Fibroblast of the aortic adventitia (primary cell): ENCODE measurements around the gene TRAPPC6A. TPM values are rescaled to one million over a fixed set of nuclear protein-coding genes. Genes with fewer than 3 reads are reported as not detected.

Experiments
- DNase-seq: peaks from one replicate; pipeline ENCODE4 v3.0.0-alpha.2; 2010; ENCODE audit warnings: low read depth
- H3K4me3 ChIP-seq: 2 replicates; pipeline ENCODE4 v1.5.1; 2011; ENCODE audit warnings: low read depth, mild to moderate bottlenecking, control low read depth, low read length, moderate library complexity
- total RNA-seq: library from RNA; depleted of rRNA; stranded (reverse); fragments of >200 nt; gene quantifications from 2 replicates; pipeline ENCODE4 v1.2.3, GENCODE V29; 2012; ENCODE audit warnings: low replicate concordance
- TF ChIP-seq, protein P1 (sequence below): IDR thresholded peaks from 2 replicates; pipeline ENCODE4 v1.5.1; 2011; ENCODE audit warnings: mild to moderate bottlenecking, low read length, control low read depth, inconsistent platforms; ENCODE audit not compliant: insufficient read depth

TRAPPC6A gene
- total RNA-seq, 1 donor = 6.9 TPM

DNA sequence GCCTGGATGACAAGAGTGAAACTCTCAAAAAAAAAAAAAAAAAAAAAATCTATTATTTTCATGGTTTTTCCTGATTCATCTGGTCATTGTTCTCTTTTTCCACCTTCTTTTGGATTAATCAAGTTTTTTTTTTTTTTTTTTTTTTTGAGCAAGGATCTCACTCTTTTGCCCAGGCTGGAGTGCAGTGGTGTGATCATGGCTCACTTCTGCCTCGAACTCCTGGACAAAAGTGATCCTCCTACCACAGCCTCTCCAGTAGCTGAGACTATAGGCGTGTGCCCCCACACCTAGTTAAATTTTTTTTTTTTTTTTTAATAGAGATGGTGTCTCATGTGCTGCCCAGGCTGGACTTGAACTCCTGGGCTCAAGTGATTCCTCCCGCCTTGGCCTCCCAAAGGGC lies 28.3 kb upstream of the TRAPPC6A start:
- TF ChIP-seq, protein P1, sequence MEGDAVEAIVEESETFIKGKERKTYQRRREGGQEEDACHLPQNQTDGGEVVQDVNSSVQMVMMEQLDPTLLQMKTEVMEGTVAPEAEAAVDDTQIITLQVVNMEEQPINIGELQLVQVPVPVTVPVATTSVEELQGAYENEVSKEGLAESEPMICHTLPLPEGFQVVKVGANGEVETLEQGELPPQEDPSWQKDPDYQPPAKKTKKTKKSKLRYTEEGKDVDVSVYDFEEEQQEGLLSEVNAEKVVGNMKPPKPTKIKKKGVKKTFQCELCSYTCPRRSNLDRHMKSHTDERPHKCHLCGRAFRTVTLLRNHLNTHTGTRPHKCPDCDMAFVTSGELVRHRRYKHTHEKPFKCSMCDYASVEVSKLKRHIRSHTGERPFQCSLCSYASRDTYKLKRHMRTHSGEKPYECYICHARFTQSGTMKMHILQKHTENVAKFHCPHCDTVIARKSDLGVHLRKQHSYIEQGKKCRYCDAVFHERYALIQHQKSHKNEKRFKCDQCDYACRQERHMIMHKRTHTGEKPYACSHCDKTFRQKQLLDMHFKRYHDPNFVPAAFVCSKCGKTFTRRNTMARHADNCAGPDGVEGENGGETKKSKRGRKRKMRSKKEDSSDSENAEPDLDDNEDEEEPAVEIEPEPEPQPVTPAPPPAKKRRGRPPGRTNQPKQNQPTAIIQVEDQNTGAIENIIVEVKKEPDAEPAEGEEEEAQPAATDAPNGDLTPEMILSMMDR = no peak

DNA sequence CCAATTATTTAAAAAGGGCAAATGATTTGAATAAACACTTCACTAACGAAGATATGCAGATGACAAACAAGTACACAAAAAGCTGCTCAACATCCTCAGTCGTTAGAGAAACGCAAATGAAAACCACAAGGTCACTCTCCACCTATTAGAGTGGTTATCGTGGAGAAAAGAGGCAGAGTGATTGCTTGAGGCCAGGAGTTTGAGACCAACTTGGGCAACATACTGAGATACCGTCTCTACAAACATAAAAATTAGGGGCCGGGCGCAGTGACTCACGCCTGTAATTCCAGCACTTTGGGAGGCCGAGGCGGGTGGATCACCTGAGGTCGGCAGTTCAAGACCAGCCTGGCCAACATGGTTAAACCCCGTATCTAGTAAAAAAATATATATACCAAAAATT lies 27.8 kb upstream of the TRAPPC6A start:
- no peak for DNase-seq
- TF ChIP-seq, protein P1 = no peak
- H3K4me3 ChIP-seq = no peak overlapping the region

More for the DNA sequence above, 28.3 kb upstream of the TRAPPC6A start:
- no peak overlapping the region for H3K4me3 ChIP-seq
- no peak for DNase-seq

DNA sequence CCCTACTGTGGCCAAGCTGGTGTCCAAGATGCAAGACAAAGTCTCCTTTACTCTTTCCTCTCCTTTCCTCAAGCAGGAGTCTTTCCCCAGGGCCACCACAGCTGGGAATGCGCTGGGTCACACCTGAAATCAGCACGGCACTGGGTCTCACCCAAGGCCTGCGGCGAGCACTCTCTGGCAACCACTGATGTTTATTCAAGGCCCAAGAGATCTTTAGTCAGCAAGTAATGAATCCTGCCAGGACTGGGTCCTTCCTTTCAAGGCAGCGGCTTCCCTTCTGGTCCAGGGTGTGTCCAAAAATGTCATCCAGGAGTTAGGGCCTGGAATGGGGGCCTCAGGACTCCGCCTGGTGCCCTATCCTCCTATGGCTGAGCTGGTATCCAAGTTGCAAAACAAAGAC lies 24.6 kb upstream of the TRAPPC6A start:
- TF ChIP-seq, protein P1 = no peak
- H3K4me3 ChIP-seq = no peak overlapping the region
- DNase-seq = no peak

DNA sequence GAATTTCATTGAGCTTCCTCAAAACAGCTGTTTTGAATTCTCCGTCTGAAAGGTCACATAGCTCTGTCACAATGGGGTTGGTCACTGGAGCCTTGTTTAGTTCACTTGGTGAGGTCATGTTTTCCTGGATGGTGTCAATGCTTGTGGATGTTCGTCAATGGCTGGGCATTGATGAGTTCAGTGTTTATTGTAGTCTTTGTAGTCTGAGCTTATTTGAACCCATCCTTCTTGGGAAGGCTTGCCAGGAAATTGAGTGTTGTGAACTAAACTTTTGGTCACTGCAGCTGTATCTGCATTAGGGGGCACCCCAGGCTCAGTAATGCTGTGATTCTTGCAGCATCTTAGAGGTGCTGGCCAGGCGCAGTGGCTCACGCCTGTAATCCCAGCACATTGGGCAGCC lies 22.5 kb upstream of the TRAPPC6A start:
- DNase-seq = peak; percentile 67
- TF ChIP-seq, protein P1 = peak; percentile 46
- H3K4me3 ChIP-seq = no peak overlapping the region

DNA sequence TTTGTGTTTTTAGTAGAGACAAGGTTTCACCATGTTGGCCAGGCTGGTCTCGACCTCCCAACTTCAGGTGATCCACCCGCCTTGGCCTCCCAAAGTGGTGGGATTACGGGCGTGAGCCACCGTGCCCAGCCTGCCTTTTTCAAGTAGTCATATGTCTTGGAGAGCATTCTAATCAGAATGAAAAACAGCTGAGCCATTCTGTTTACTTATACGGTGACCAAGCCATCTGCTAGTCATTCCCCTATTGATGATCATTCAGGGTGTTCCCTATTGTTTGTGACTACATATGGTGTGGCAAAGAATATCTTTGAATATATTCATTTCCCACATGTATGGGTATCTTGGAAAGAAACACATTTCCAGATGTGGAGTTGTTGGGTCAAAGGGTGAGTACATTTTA lies 17.7 kb upstream of the TRAPPC6A start:
- no peak overlapping the region for H3K4me3 ChIP-seq
- TF ChIP-seq, protein P1 = no peak
- no peak for DNase-seq

DNA sequence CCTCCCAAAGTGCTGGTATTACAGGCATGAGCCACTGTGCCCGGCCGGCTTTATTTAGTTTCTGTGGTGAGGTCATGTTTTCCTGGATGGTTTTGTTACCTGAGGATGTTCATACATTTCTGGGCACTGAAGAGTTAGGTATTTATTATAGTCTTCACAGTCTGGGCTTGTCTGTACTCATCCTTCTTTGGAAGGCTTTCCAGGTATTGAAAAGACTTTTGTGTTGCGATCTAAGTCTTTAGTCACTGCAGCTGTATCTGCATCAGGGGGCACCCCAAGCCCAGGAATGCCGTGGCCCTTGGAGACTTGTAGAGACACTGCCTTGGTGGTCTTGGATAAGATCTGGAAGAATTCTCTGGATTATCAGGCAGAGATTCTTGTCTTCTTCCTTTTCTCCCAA lies 13.3 kb upstream of the TRAPPC6A start:
- no peak overlapping the region for H3K4me3 ChIP-seq
- no peak for DNase-seq
- TF ChIP-seq, protein P1 = no peak

DNA sequence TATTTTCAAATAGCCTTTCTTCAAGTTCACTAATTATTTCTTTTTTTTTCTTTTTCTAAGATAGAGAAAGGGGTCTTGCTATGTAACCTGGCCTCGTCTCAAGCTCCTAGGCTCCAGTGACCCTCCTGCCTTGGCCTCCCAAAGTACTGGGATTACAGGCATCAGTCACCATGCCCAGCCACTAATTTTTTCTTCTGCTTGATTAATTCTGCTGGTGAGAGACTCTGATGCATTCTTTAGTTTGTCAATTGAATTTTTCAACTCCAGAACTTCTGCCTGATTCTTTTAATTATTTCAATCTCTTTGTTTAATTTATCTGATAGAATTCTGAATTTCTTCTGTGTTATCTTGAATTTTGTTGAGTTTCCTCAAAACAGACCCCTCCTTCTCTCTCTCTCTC lies 11.9 kb upstream of the TRAPPC6A start:
- no peak overlapping the region for H3K4me3 ChIP-seq
- TF ChIP-seq, protein P1 = no peak
- DNase-seq = no peak
